H1 (cell line): ENCODE data around the gene TMEM63C. TPM values are rescaled to one million over a fixed set of nuclear protein-coding genes. Genes with fewer than 3 reads are reported as not detected.

Experiments
- CTCF ChIA-PET: fragments of 300-600 bp; sonication (Branson Sonifier 250); formaldehyde crosslinking; loops from one replicate; lab custom pipeline; 2021; ENCODE audit not compliant: partially characterized antibody; lab: Charles Lee
- POLR2A ChIA-PET: fragments of 300-600 bp; sonication (Branson Sonifier 250); formaldehyde crosslinking; loops from one replicate; lab custom pipeline; 2021; ENCODE audit warnings: inconsistent platforms; ENCODE audit not compliant: partially characterized antibody; lab: Charles Lee
- DNase-seq, 2 experiments: peaks; one replicate each; pipeline versions ENCODE4 v3.0.0 to v3.0.0-alpha.2; 2010 to 2022; ENCODE audit warnings: low spot score in 2 of 2, low read depth in 1 of 2, mixed read lengths in 1 of 2
- FAIRE-seq: peaks from 2 replicates; lab custom pipeline; 2011; peaks lifted over from hg19 to GRCh38; lab: Jason Lieb, UNC
- H2AFZ ChIP-seq: 2 replicates; pipeline ENCODE4 v1.8.1; 2012; ENCODE audit warnings: low read length, inconsistent platforms
- H2AK5ac ChIP-seq: 2 replicates; pipeline ENCODE4 v1.6.1; 2013; ENCODE audit warnings: low read depth, low read length
- H2BK120ac ChIP-seq: replicated peaks from 2 replicates; pipeline ENCODE3; 2013; ENCODE audit warnings: low read depth, low read length, inconsistent platforms
- H2BK12ac ChIP-seq: 2 replicates; pipeline ENCODE4 v1.6.1; 2013; ENCODE audit warnings: low read depth, low read length
- H2BK15ac ChIP-seq: 2 replicates; pipeline ENCODE4 v1.6.1; 2013; ENCODE audit warnings: low read length
- H2BK20ac ChIP-seq: 2 replicates; pipeline ENCODE4 v1.6.1; 2013; ENCODE audit warnings: low read length
- H2BK5ac ChIP-seq: 2 replicates; pipeline ENCODE4 v1.6.1; 2013; ENCODE audit warnings: low read depth, low read length
- H3K14ac ChIP-seq: 2 replicates; pipeline ENCODE4 v1.6.1; 2013; ENCODE audit warnings: inconsistent platforms; ENCODE audit not compliant: insufficient read length
- H3K18ac ChIP-seq: 2 replicates; pipeline ENCODE4 v1.6.1; 2013; ENCODE audit warnings: low read length; ENCODE audit errors: extremely low read depth
- H3K23ac ChIP-seq: 2 replicates; pipeline ENCODE4 v1.6.1; 2013; ENCODE audit warnings: inconsistent platforms; ENCODE audit not compliant: insufficient read length
- H3K23me2 ChIP-seq: 2 replicates; pipeline ENCODE4 v1.6.1; 2013; ENCODE audit warnings: low read depth, low read length
- H3K27ac ChIP-seq: 2 replicates; pipeline ENCODE4 v1.6.1; 2011; ENCODE audit warnings: low read depth, low read length, inconsistent platforms
- H3K27me3 ChIP-seq, 4 experiments: replicated peaks in 1 of 4; 1 replicate in 1 of 4; 2 replicates in 3 of 4; pipeline versions ENCODE4 v1.6.1 to v1.8.1; 2011 to 2013; ENCODE audit warnings: low read length in 3 of 4, mild to moderate bottlenecking in 3 of 4, inconsistent platforms in 2 of 4, mixed read lengths in 2 of 4, moderate library complexity in 1 of 4; ENCODE audit not compliant: control insufficient read depth in 3 of 4, insufficient read depth in 3 of 4; ENCODE audit errors: extremely low read depth in 1 of 4
- H3K36me3 ChIP-seq, 4 experiments: 2 replicates each; pipeline versions ENCODE4 v1.6.1 to v1.8.1; 2011 to 2013; ENCODE audit warnings: mild to moderate bottlenecking in 4 of 4, low read length in 3 of 4, moderate library complexity in 2 of 4, control low read depth in 1 of 4, inconsistent platforms in 1 of 4; ENCODE audit not compliant: insufficient read depth in 4 of 4, control insufficient read depth in 2 of 4
- H3K4ac ChIP-seq: replicated peaks from 2 replicates; pipeline ENCODE3; 2013; ENCODE audit warnings: low read length, low read depth, mixed read lengths, inconsistent platforms; ENCODE audit not compliant: insufficient read length
- H3K4me1 ChIP-seq, 4 experiments: replicated peaks in 1 of 4; 1 replicate in 1 of 4; 2 replicates in 3 of 4; pipeline versions ENCODE4 v1.6.1 to v1.8.1; 2011 to 2013; ENCODE audit warnings: low read length in 3 of 4, inconsistent platforms in 2 of 4, mixed read lengths in 1 of 4; ENCODE audit not compliant: insufficient read depth in 4 of 4, control insufficient read depth in 3 of 4
- H3K4me2 ChIP-seq, 2 experiments: 2 replicates each; pipeline versions ENCODE4 v1.6.1 to v1.8.1; 2011 to 2013; ENCODE audit warnings: low read depth in 2 of 2, low read length in 2 of 2, control low read depth in 1 of 2, inconsistent platforms in 1 of 2, mild to moderate bottlenecking in 1 of 2; ENCODE audit not compliant: insufficient read depth in 1 of 2
- H3K4me3 ChIP-seq, 4 experiments: fragments of 200-600, 300-600 bp in 1 of 4; sonication (generic), shearing (Covaris generic), sonication (Bioruptor Twin) in 1 of 4; 2 replicates each; pipeline versions ENCODE4 v1.5.1 to v1.8.1; 2011 to 2016; ENCODE audit warnings: low read length in 4 of 4, low read depth in 3 of 4, control low read depth in 2 of 4, inconsistent platforms in 2 of 4, mild to moderate bottlenecking in 2 of 4, mixed read lengths in 1 of 4, moderate library complexity in 1 of 4; ENCODE audit not compliant: insufficient read depth in 2 of 4; ENCODE audit errors: extremely low read depth in 1 of 4
- H3K56ac ChIP-seq: replicated peaks from 2 replicates; pipeline ENCODE3; 2013; ENCODE audit warnings: low read depth, mild to moderate bottlenecking, mixed read lengths, low read length, inconsistent platforms; ENCODE audit not compliant: insufficient read length
- H3K79me1 ChIP-seq: 2 replicates; pipeline ENCODE4 v1.6.1; 2013; ENCODE audit warnings: low read depth, low read length, control low read depth
- H3K79me2 ChIP-seq, 2 experiments: 2 replicates each; pipeline versions ENCODE4 v1.6.1 to v1.8.1; 2012 to 2013; ENCODE audit warnings: low read length in 2 of 2, mild to moderate bottlenecking in 2 of 2, inconsistent platforms in 1 of 2; ENCODE audit not compliant: insufficient read depth in 2 of 2, control insufficient read depth in 1 of 2
- H3K9ac ChIP-seq, 4 experiments: replicated peaks in 1 of 4; 1 replicate in 1 of 4; 2 replicates in 3 of 4; pipeline versions ENCODE4 v1.6.1 to v1.8.1; 2011 to 2013; ENCODE audit warnings: low read depth in 3 of 4, low read length in 3 of 4, control low read depth in 2 of 4, mild to moderate bottlenecking in 2 of 4, moderate library complexity in 2 of 4, inconsistent platforms in 1 of 4; ENCODE audit errors: extremely low read depth in 1 of 4
- H3K9me3 ChIP-seq, 2 experiments: 2 replicates each; pipeline versions ENCODE4 v1.6.1 to v1.8.1; 2012 to 2013; ENCODE audit warnings: mild to moderate bottlenecking in 2 of 2, moderate library complexity in 2 of 2, control low read depth in 1 of 2, inconsistent platforms in 1 of 2, low read depth in 1 of 2, low read length in 1 of 2, mixed read lengths in 1 of 2; ENCODE audit not compliant: insufficient read depth in 2 of 2
- H4K20me1 ChIP-seq, 2 experiments: replicated peaks in 1 of 2; 2 replicates each; pipeline versions ENCODE3 to v1.8.1; 2011 to 2013; ENCODE audit warnings: inconsistent platforms in 2 of 2, low read length in 2 of 2, mild to moderate bottlenecking in 1 of 2; ENCODE audit not compliant: insufficient read depth in 2 of 2, control insufficient read depth in 1 of 2
- H4K5ac ChIP-seq: 2 replicates; pipeline ENCODE4 v1.6.1; 2013; ENCODE audit warnings: low read length, low read depth, mixed read lengths, inconsistent platforms; ENCODE audit not compliant: insufficient read length
- H4K8ac ChIP-seq: 2 replicates; pipeline ENCODE4 v1.8.0; 2013; ENCODE audit warnings: mild to moderate bottlenecking, moderate library complexity, low read length, inconsistent platforms; ENCODE audit not compliant: insufficient read depth; ENCODE audit errors: extremely low read depth
- H4K91ac ChIP-seq: replicated peaks from 2 replicates; pipeline ENCODE3; 2013; ENCODE audit warnings: low read length, mixed read lengths, inconsistent platforms; ENCODE audit not compliant: insufficient read length
- ATF3 ChIP-seq: IDR thresholded peaks from 2 replicates; pipeline ENCODE4 v1.6.1; 2011; ENCODE audit warnings: low read depth, mild to moderate bottlenecking, low read length; ENCODE audit not compliant: insufficient read depth
- CBX8 ChIP-seq: fragments of 300-800, 300-1000 bp; sonication (generic); IDR thresholded peaks from 2 replicates; pipeline ENCODE4 v1.7.1; 2016; ENCODE audit warnings: low read depth, low read length, borderline replicate concordance
- CTBP2 ChIP-seq: IDR thresholded peaks from 2 replicates; pipeline ENCODE4 v1.7.0; 2011; ENCODE audit warnings: borderline replicate concordance, mild to moderate bottlenecking, moderate library complexity, mixed read lengths, low read length; ENCODE audit not compliant: insufficient read depth, insufficient read length
- EZH2 ChIP-seq: fragments of 200-600 bp; sonication (generic); IDR thresholded peaks from 2 replicates; pipeline ENCODE4 v1.7.1; 2012; ENCODE audit warnings: low read depth, mild to moderate bottlenecking, moderate library complexity, low read length, inconsistent platforms; ENCODE audit not compliant: severe bottlenecking
- GTF2F1 ChIP-seq: IDR thresholded peaks from 2 replicates; pipeline ENCODE4 v1.6.1; 2012; ENCODE audit warnings: low read depth, low read length, improper control_type of control experiment, borderline replicate concordance
- KDM1A ChIP-seq: fragments of 200-600, 300-600 bp; sonication (generic); IDR thresholded peaks from 2 replicates; pipeline ENCODE4 v1.7.1; 2016; ENCODE audit warnings: mild to moderate bottlenecking, low read length, borderline replicate concordance
- MAX ChIP-seq: IDR thresholded peaks from 2 replicates; pipeline ENCODE4 v1.6.1; 2012; ENCODE audit warnings: inconsistent platforms
- POLR2AphosphoS5 ChIP-seq: IDR thresholded peaks from 2 replicates; pipeline ENCODE4 v1.6.1; 2011; ENCODE audit warnings: low read depth, low read length
- RFX5 ChIP-seq: IDR thresholded peaks from 2 replicates; pipeline ENCODE4 v1.6.1; 2011; ENCODE audit warnings: low read depth, low read length, improper control_type of control experiment, borderline replicate concordance
- RXRA ChIP-seq: IDR thresholded peaks from 2 replicates; pipeline ENCODE4 v1.6.1; 2011; ENCODE audit warnings: low read depth, mild to moderate bottlenecking, low read length, moderate library complexity; ENCODE audit not compliant: insufficient read depth
- SIX5 ChIP-seq: IDR thresholded peaks from 2 replicates; pipeline ENCODE4 v1.6.1; 2011; ENCODE audit warnings: mild to moderate bottlenecking, low read depth, low read length
- YY1 ChIP-seq: IDR thresholded peaks from 2 replicates; pipeline ENCODE4 v1.6.1; 2011; ENCODE audit warnings: low read depth, mild to moderate bottlenecking, low read length
- WGBS, 2 experiments: shearing (Covaris generic) in 1 of 2; methylation state at CpG; one replicate each; pipeline versions ENCODE4 v1.1.6 to v1.1.7; 2013 to 2015; ENCODE audit warnings: low lambda C conversion rate in 2 of 2, mixed read lengths in 2 of 2, inconsistent platforms in 1 of 2, low coverage in 1 of 2, missing lambda C conversion rate in 1 of 2; ENCODE audit not compliant: insufficient replicate concordance in 2 of 2, insufficient coverage in 1 of 2, insufficient read length in 1 of 2; ENCODE audit errors: extremely low coverage in 1 of 2, missing lambda C conversion rate in 1 of 2; 5-methylcytosine and 5-hydroxymethylcytosine counted together
- polyA plus RNA-seq, 7 experiments: library from polyadenylated mRNA; depleted of rRNA in 3 of 7; stranded (reverse) in 5 of 7; unstranded in 2 of 7; fragments of >200 nt in 5 of 7; fragments of 200-250 nt in 2 of 7; gene quantifications; 1 replicate in 5 of 7; 2 replicates in 1 of 7; 4 replicates in 1 of 7; pipeline versions ENCODE4 v1.2.1 to v1.2.3, GENCODE V29; 2011 to 2013; ENCODE audit warnings: missing spikeins in 2 of 7, mixed read lengths in 2 of 7
- total RNA-seq: library from RNA; stranded (reverse); fragmentation: NEBNext Ultra II Directional; extraction: Animal tissue kit (Norgen Biotek cat#: 25700); gene quantifications from 2 replicates; pipeline ENCODE4 v1.2.1, GENCODE V29; 2021

Gene TMEM63C
- total and polyA plus RNA-seq, 2 of the 8 experiments (the other 6 are each of a cell fraction or from before 2014, with no cell fraction given), result 3.0 to 7.6 TPM

GRCh38 chr14:77197988-77198387, 16.4 kb downstream of the TMEM63C start:
- H2BK5ac ChIP-seq, result no peak overlapping the region
- 94% methylated on average over 4 of the region's 4 CpGs; no CpG with 5 or more reads in 1 of the 2 experiments for WGBS, 2 experiments
- no peak overlapping the region for H3K4ac ChIP-seq
- DNase-seq, result no peak
- no peaks in the 10 kb centered on the region for H3K9me3 ChIP-seq
- no peak overlapping the region for H3K18ac ChIP-seq
- no peaks in the 10 kb centered on the region for H3K79me2 ChIP-seq
- no peak overlapping the region for H3K27ac ChIP-seq
- CTCF ChIA-PET, result interaction anchor here (0.5 to 8.8 kb wide), 13 partner anchors 12 to 642 kb away, joined by 3 to 110 read pairs (median 3); partner anchors contain the start of gene ZDHHC22
- H4K8ac ChIP-seq, result no peak overlapping the region
- H3K27me3 ChIP-seq, result no peaks in the 10 kb centered on the region
- H3K4me1 ChIP-seq, result no peaks in the 10 kb centered on the region; a peak in 1 of 7 replicates
- H3K23me2 ChIP-seq, result no peaks in the 10 kb centered on the region
- H3K79me1 ChIP-seq, result no peaks in the 10 kb centered on the region
- H3K4me2 ChIP-seq, result no peak overlapping the region
- H2BK15ac ChIP-seq, result no peak overlapping the region
- H2BK120ac ChIP-seq, result no peak overlapping the region
- H3K4me3 ChIP-seq, result no peak overlapping the region
- H2AFZ ChIP-seq, result no peak overlapping the region
- no peak overlapping the region for H2BK20ac ChIP-seq
- no peak overlapping the region for H4K5ac ChIP-seq
- no peak overlapping the region for H2AK5ac ChIP-seq
- H3K56ac ChIP-seq, result no peak overlapping the region
- no peak overlapping the region for H2BK12ac ChIP-seq
- H3K23ac ChIP-seq, result no peak overlapping the region
- H3K36me3 ChIP-seq, result no peaks in the 10 kb centered on the region
- H3K9ac ChIP-seq, result no peak overlapping the region
- POLR2A ChIA-PET, result no interaction called here
- H4K20me1 ChIP-seq, result no peaks in the 10 kb centered on the region
- H3K14ac ChIP-seq, result no peak overlapping the region
- H4K91ac ChIP-seq, result no peak overlapping the region
- no peak for FAIRE-seq
- TF ChIP-seq POLR2AphosphoS5, result no peak
- no peak for TF ChIP-seq EZH2
- no peak for TF ChIP-seq CTBP2
- TF ChIP-seq SIX5, result no peak
- no peak for TF ChIP-seq GTF2F1
- TF ChIP-seq KDM1A, result no peak
- TF ChIP-seq RFX5, result no peak
- no peak for TF ChIP-seq YY1
- TF ChIP-seq MAX, result no peak
- TF ChIP-seq RXRA, result no peak
- no peak for TF ChIP-seq ATF3
- TF ChIP-seq CBX8, result no peak
